ENCODE data around the gene CACNA1C.

Gene CACNA1C

GRCh38 chr12:2198542-2198941, 145.8 kb downstream of the CACNA1C start:
- DNase-seq (ENCODE audit: low spot score): no peak

- no peak for DNase-seq (ENCODE audit: low spot score)
These were observed 153.2 kb downstream of the CACNA1C start for GRCh38 chr12:2205996-2206395.

- DNase-seq (ENCODE audit: low spot score): no peak
These were observed 156.2 kb downstream of the CACNA1C start for GRCh38 chr12:2208837-2209635.

- no peak for DNase-seq (ENCODE audit: low spot score)
These were observed 158.3 kb downstream of the CACNA1C start for GRCh38 chr12:2211119-2211518.

GRCh38 chr12:2212537-2212936, 159.8 kb downstream of the CACNA1C start:
- DNase-seq (ENCODE audit: low spot score): no peak

GRCh38 chr12:2212971-2213869, 160.4 kb downstream of the CACNA1C start:
- DNase-seq (ENCODE audit: low spot score): no peak

- no peak for DNase-seq (ENCODE audit: low spot score)
These were observed 161.6 kb downstream of the CACNA1C start for GRCh38 chr12:2214411-2214810.

- no peak for DNase-seq (ENCODE audit: low spot score)
These were observed 163.1 kb downstream of the CACNA1C start for GRCh38 chr12:2215709-2216560.

GRCh38 chr12:2218706-2219105, 165.9 kb downstream of the CACNA1C start:
- DNase-seq (ENCODE audit: low spot score): no peak

- DNase-seq (ENCODE audit: low spot score): no peak
These were observed 168.3 kb downstream of the CACNA1C start for GRCh38 chr12:2221030-2221621.

- DNase-seq (ENCODE audit: low spot score): no peak
These were observed 169.9 kb downstream of the CACNA1C start for GRCh38 chr12:2222691-2223090.

- DNase-seq (ENCODE audit: low spot score): no peak
These were observed 172.2 kb downstream of the CACNA1C start for GRCh38 chr12:2224961-2225360.

- DNase-seq (ENCODE audit: low spot score): peak; percentile 54
These were observed 172.9 kb downstream of the CACNA1C start for GRCh38 chr12:2225696-2226095.

GRCh38 chr12:2226641-2227040, 173.9 kb downstream of the CACNA1C start:
- no peak for DNase-seq (ENCODE audit: low spot score)

GRCh38 chr12:2227360-2227759, 174.6 kb downstream of the CACNA1C start:
- DNase-seq (ENCODE audit: low spot score): no peak

GRCh38 chr12:2228535-2228934, 175.7 kb downstream of the CACNA1C start:
- no peak for DNase-seq (ENCODE audit: low spot score)

GRCh38 chr12:2229661-2230539, 177.1 kb downstream of the CACNA1C start:
- DNase-seq (ENCODE audit: low spot score): no peak

- DNase-seq (ENCODE audit: low spot score): peak; percentile 14
These were observed 178.3 kb downstream of the CACNA1C start for GRCh38 chr12:2231011-2231595.

GRCh38 chr12:2231956-2232355, 179.2 kb downstream of the CACNA1C start:
- DNase-seq (ENCODE audit: low spot score): peak; percentile 48

- DNase-seq (ENCODE audit: low spot score): peak; percentile 27
These were observed 180.2 kb downstream of the CACNA1C start for GRCh38 chr12:2233034-2233433.
